HL-60/S4 treated with phorbol 12-myristate 13-acetate at 8.2 ng/mL for 4 days and 3 days (cell line): Measurements from ENCODE around the gene MAPK8.

ENCODE experiments used
- in situ Hi-C: fragments of 300-500 bp; cut with MboI; formaldehyde crosslinking; loops from 2 replicates; pipeline ENCODE4 v1.15.0; 2022; ENCODE audit warnings: low sequenced_read_pairs

MAPK8 gene

GRCh38 chr10:48446785-48447184 lies 140.3 kb downstream of the MAPK8 start:
- in situ Hi-C loops = no loop called here

- in situ Hi-C loops = no loop called here
Observed at GRCh38 chr10:48447356-48448215, 141.1 kb downstream of the MAPK8 start.

GRCh38 chr10:48448796-48449195 lies 142.3 kb downstream of the MAPK8 start:
- in situ Hi-C loops = no loop called here

GRCh38 chr10:48449501-48450232 lies 143.2 kb downstream of the MAPK8 start:
- in situ Hi-C loops = no loop called here

GRCh38 chr10:48450233-48450740 lies 143.8 kb downstream of the MAPK8 start:
- in situ Hi-C loops = no loop called here

- in situ Hi-C loops = no loop called here
Observed at GRCh38 chr10:48450741-48451466, 144.4 kb downstream of the MAPK8 start.

GRCh38 chr10:48451969-48452878 lies 145.7 kb downstream of the MAPK8 start:
- in situ Hi-C loops = no loop called here

- in situ Hi-C loops = no loop called here
Observed at GRCh38 chr10:48452879-48453412, 146.5 kb downstream of the MAPK8 start.

GRCh38 chr10:48453451-48454301 lies 147.2 kb downstream of the MAPK8 start:
- in situ Hi-C loops = no loop called here

GRCh38 chr10:48454302-48455054 lies 148.0 kb downstream of the MAPK8 start:
- in situ Hi-C loops = no loop called here

- in situ Hi-C loops = no loop called here
Observed at GRCh38 chr10:48455055-48455391, 148.5 kb downstream of the MAPK8 start.

- in situ Hi-C loops = no loop called here
Observed at GRCh38 chr10:48455392-48456151, 149.1 kb downstream of the MAPK8 start.

GRCh38 chr10:48456361-48456804 lies 149.9 kb downstream of the MAPK8 start:
- in situ Hi-C loops = no loop called here

GRCh38 chr10:48456808-48457761 lies 150.6 kb downstream of the MAPK8 start:
- in situ Hi-C loops = no loop called here

- in situ Hi-C loops = no loop called here
Observed at GRCh38 chr10:48457949-48458661, 151.6 kb downstream of the MAPK8 start.

GRCh38 chr10:48458662-48459048 lies 152.2 kb downstream of the MAPK8 start:
- in situ Hi-C loops = no loop called here
